ENCODE measurements around the gene IFI27L2.

DNA sequence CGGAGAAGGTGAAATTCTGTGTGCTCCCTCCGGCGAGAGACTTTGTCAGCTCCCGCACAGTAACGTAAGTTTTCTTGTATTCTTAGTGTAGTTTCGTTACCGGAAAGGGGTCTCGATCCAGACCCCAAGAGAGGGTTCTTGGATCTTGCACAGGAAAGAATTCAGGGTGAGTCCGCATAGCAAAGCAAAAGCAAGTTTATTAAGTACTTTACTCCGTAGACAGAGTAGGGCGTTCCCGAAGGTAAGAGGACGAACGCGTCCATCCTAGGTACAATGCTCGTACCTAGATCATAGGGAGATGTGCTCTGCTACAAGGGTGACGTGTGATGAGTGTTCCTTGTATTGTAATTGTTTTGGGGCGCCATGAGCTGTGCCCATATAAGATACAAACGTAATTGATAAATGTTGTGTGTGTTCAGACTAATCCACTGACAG lies 48.0 kb downstream of the IFI27L2 start:
- no peak for TF ChIP-seq POLR2AphosphoS5 (IDR thresholded peaks at IDR 0.05)
- TF ChIP-seq, protein P1, sequence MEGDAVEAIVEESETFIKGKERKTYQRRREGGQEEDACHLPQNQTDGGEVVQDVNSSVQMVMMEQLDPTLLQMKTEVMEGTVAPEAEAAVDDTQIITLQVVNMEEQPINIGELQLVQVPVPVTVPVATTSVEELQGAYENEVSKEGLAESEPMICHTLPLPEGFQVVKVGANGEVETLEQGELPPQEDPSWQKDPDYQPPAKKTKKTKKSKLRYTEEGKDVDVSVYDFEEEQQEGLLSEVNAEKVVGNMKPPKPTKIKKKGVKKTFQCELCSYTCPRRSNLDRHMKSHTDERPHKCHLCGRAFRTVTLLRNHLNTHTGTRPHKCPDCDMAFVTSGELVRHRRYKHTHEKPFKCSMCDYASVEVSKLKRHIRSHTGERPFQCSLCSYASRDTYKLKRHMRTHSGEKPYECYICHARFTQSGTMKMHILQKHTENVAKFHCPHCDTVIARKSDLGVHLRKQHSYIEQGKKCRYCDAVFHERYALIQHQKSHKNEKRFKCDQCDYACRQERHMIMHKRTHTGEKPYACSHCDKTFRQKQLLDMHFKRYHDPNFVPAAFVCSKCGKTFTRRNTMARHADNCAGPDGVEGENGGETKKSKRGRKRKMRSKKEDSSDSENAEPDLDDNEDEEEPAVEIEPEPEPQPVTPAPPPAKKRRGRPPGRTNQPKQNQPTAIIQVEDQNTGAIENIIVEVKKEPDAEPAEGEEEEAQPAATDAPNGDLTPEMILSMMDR (IDR thresholded peaks at IDR 0.05), result no peak
